ENCODE results near the gene GPA33.

Gene GPA33

DNA sequence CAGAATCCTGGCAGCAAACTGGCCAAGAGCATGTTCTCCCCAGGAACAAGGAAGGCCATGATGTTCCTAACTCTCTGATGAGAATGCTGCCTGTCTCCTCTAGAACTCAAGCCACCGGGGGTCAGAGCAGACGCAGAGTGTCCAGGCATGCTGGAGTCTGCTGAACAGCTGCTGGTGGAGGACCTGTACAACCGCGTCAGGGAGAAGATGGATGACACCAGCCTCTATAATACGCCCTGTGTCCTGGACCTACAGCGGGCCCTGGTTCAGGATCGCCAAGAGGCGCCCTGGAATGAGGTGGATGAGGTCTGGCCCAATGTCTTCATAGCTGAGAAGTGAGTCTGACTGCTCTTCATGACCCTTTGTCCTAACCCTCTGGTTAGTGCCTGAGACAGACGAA is 27.0 kb upstream of the GPA33 start:
- DNase-seq: no peak

DNA sequence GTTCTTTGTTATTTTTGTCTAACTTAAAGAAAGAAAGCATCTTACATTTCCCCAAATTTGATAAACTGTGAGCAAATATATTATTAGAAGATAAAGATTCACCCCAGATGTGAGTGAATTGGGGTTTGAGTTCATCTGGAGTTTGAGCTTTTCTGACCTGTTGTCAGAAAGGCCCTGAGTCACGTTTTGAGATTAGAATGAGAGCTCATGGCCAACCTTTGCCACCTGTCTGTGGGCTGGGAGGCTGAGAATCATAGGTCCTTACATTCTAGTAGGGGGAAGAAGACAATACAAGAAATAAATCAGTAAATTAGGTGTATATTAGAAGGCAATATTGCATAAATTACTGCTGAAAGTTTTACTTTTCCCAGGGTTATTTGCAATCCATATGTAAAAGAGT is 26.0 kb upstream of the GPA33 start:
- no peak for DNase-seq

DNA sequence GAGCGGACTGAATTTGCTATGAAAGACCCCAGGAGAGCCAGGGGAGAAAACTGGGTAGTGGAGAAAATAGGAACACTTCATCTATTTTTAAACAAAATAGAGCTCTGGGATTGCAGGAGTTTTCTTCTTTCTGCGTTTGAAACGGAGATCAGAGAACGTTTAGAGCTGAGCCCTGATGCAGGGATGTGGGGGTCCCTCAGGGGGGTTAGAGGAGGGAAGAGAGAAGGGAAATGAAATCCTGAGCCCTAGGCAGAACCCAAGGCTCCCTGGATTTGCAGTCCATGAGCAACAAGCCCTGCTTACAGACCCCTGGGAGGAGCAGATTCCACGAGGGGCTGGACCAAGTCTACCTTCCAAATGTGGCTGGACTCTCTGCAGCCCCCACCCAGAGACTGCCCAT is 25.5 kb upstream of the GPA33 start:
- DNase-seq: no peak

DNA sequence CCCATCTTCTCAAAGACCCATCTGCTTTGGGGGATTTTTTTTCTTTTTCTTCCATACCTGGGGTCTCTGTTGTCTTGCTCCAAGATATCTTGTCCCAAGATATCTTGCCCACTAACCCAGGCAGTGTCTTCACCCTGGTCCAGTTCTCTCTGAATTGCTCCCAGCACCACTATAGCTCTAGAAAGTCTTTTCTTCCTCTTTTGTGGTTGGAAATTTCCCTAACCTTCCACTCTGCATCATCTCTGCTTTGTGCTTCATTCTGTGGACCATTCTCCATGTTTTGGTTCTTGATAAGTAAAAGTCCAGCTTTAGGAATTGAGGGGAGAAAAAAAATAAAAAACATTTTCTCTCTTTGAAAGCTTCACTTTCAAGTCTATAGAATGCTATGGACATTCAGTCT is 24.5 kb upstream of the GPA33 start:
- no peak for DNase-seq

DNA sequence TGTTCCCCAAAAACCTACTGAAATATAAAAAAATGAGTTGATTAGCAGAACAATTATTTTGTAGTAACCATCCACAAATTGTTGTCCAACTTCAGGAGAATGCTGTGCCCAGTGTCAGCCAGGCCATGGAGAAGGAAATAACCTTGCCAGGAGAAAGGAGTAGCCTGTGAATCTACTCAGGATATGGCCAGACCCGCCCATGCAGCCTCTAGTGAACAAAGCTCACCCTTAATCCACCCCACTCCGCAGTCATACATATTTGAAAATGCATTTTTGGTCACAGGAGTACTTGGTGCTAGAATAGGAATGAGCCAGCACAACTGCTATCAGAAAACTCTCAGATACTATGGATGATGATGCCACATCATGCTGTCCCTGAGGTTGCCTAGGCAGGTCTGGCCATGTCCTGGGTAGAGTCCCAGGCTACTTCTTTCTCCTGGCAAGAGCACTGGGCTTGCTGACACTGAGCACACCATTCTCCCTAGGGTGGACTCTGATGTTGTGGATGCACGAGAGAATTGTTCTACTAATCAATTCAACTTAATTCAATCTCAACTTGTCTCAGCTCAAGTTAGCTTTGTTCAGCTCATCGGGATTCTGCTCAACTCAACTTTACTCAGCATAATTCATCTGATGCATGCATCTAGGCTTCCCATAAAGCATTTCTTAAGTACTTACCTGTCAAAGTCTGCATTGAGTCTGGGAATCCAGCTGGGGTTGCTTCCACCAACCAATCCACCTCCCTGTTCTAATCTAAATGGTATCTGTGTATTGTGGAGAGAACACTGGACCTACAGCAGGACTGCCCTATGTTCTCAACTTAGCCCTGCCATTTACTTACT is 21.9 kb upstream of the GPA33 start:
- DNase-seq: no peak

DNA sequence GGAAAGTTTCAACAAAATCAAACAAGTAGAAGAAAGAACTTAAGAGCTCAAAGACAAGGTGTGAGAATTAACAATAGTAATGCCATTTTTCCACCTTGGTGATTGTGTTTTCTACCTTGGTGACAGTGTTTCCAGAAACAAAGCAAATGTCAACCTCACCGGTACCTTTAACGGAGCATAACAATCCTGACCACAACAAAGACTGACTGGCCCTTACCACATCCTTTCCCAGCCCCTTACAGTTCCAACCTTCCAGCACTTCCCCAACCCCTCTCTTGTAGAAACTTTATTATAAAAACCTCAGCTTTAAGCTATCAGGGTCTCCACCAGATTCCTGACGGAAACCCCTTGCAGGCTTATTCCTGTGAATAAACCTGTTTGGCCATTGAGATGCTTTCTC is 20.4 kb upstream of the GPA33 start:
- no peak for DNase-seq

DNA sequence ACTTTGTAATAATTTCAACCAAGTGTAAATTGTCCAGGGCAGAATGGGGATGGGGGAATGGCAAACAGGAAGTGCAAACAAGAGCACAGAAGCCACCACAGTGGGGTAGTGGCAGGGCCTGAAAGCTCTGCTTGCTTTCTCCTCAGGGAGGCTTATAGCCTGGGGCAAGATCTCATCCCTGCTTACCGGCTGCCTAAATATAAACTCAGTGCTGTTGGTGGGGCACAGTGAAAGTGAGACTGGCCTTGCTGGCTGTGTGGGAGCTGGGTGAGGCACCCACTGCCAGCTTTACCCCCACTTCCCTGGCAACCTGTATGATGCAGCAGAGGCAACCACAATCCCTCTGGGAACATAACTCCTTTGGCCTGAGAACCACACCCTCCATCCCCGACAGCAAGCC is 18.9 kb upstream of the GPA33 start:
- DNase-seq: no peak

DNA sequence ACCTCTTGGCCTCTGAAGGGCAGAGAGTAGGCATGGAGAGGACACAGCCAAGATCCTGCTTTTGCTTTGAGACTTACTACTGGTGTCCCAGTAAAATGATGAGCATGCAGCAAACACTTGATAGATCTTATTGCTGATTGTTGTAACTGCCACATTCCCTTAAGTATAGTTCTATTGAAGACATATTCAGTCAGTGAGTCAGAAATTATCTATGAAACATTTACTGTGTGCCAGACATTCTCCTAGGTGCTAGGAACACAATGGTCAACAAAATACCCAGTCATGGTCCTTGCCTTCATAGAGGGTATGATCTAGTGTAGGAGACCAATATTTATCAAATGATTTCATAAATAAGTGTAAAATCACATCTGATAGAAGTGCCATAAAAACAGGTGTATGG is 17.3 kb upstream of the GPA33 start:
- no peak for DNase-seq

DNA sequence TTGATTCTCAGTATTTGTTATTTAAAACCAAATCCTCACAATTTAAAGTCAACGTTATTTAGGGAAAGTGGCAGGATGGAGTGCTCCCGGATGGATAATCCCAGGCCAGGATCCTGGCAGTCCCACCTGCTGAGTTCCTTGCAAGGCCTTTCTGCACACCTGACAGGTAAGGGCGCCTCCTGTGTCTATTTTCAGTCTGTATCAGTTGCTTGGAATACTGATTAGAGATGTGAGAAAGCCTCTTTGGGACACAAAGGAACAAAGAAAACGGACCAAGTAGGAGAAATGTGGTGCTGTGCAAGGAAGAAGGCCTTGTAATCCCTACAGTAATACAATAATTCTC is 15.9 kb upstream of the GPA33 start:
- DNase-seq: no peak

DNA sequence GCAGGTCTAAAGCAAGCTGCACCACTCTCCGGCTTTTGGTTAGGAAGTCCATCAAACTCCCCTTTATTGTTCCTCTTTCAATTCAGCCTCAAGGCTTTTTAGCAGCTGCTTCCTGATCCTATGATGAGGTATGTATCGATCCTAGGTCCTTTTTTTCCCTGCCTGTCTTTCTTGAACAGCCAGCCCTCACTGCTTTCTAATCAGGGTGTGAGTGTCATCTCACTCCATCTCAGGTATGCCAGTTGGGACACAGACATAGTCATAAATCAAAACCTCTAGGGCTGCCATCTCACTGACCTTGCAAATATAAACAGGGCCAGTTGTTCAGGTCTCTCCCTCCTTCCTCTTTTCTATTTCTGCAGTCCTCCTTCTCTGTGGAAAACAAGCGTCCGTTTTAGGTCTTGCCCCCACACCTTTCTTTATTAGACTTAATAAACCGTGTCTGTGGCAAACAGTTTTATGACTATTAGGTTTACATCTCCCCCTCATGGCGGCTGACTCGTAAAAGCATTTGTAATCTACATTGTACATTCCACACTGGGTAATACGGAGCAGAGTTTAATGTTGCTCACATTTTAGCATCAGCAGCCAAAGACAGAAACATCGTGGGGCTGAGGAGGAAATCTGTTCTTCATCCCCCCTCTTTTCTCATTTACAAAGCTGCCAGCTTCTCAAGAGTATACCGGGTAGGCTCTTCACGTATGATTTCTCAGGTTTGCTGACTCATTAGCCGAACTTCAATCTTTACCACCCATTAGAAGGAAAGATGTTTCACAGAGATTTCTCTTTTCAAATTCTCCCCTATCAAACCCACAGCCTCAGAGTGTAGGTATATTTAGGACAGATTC is 15.3 kb upstream of the GPA33 start:
- DNase-seq: no peak

DNA sequence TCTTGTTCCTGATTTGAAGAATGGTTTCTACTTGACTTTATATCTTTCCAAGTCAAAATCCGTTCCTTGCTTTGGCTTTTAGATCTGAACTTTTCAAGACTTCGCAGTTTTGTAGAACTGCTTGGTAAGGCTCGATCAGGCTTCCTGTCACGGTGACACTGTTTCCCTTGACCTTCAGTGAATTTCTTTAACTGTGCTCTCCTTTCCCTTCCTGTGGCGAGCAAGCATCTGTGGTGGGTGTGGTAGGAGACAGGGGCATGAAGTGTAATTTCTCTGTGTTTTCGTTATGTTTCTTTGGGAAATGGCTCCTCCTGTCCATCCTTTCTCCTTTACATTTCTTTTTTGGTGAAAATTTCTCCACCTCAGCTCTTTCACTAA is 14.1 kb upstream of the GPA33 start:
- no peak for DNase-seq

DNA sequence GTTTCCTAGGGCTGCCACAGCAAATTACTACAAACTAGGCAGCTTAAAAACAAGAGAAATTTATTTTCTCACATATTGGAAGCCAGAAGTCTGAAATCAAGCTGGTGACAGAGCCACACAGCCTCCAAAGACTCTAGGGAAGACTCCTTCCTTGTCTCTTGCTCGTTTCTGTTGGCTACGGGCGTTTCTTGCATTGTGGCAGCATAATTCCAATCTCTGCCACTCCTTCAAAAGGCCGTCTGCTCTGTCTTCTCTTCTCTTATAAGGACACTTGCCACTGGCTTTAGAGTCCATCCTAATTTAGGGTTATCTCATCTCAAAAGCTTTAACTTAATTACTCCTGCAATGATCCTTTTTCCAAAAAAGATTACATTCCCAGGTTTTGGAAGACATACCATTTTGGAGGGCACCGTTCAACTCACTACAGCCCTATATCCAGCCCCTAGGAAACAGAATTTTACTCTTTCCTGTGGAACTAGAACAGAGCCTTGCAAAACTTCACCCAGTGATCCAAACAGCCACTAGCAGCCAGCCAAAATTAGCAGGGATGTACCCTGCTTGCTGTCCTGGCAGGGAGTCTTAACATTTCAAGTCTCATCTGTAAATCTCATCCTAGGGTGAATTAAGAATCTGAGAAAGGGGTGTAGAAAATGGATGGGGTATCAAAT is 12.9 kb upstream of the GPA33 start:
- no peak for DNase-seq

DNA sequence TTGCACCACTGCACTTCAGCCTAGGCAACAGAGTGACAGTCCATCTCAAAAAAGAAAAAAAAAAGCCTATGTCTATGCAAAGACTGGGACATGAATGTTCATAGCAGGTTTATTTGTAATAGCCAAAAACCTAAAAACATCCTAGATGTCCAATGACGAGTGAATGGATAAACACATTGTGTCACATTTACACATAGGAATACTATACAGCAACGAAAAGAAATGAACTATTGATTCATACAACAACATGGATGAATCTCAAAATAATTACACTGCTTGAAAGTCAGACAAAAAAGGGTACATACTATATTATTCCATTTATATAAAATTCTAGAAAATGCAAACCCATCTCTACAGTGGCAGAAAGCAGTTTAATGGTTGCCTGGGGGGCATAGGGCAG is 11.6 kb upstream of the GPA33 start:
- DNase-seq: no peak

DNA sequence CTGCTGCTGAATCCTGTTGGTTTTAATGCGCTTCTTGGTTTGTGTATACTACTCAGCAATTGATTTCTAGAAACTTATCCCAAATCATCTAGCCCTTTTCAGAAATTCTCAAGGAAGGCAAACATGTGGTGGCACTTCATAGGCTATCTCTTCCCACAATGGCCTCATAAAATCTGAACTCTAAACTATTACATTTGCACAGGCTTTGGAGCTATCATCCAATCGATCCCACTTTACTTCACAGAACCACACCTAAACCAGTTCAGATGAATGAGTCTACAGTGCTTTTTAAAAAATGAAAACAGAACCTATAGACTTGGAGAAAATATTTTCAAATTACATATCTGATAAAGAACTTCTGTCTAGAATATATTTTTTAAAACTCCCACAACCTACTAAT is 10.6 kb upstream of the GPA33 start:
- no peak for DNase-seq

DNA sequence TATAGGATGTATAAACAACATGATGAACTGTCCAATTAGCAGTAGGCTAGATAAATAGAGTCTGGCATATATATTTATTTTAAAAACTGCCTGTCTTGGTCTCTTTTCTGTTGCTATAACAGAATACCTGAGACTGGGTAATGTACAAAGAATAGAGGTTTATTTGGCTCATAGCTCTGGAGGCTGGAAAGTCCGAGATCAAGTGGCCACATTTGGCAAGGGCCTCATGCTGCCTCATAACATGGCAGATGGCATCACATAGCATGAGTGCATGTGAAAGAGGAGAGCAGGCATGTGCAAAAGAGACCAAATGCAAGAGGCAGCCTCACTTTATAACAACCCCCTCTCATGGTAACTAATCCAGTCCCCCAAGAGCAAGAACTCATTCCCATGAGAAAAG is 9.7 kb upstream of the GPA33 start:
- no peak for DNase-seq

DNA sequence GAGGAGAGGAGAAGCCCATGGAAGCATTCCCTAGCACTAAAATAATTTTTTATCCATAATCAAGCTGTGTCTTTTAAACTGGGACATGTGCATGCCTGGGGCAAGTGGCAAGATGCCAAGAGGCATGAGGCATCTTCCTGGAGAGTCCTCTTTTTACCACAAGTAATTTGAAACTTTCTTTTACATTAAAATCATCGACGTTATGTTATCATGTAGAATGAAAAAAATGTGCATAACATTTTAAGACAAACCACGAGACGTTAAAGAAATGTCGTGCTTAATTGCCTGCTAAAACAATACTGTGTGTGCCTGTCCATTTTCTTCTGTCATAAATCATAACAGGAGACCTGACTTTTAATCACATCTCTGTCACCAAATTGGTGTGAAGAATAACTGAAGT is 5.2 kb upstream of the GPA33 start:
- peak; percentile 18 for DNase-seq

DNA sequence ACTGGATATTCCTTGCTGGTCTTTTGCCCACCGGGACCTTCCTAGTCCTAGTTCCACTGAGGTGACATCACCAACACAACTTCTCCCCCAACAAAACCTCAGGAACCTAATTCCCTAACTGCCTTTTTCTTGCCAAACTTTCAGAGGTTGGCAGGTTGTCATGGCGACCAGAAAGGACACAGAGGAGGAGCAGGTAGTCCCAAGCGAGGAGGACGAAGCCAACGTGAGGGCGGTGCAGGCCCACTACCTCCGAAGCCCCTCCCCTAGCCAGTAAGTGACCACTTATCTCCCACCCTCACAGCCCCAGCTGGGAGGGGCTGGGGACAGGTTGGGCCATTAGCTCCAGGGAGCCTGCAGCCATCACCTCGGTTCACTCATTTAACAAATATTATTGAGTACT is 4.5 kb upstream of the GPA33 start:
- DNase-seq: no peak

DNA sequence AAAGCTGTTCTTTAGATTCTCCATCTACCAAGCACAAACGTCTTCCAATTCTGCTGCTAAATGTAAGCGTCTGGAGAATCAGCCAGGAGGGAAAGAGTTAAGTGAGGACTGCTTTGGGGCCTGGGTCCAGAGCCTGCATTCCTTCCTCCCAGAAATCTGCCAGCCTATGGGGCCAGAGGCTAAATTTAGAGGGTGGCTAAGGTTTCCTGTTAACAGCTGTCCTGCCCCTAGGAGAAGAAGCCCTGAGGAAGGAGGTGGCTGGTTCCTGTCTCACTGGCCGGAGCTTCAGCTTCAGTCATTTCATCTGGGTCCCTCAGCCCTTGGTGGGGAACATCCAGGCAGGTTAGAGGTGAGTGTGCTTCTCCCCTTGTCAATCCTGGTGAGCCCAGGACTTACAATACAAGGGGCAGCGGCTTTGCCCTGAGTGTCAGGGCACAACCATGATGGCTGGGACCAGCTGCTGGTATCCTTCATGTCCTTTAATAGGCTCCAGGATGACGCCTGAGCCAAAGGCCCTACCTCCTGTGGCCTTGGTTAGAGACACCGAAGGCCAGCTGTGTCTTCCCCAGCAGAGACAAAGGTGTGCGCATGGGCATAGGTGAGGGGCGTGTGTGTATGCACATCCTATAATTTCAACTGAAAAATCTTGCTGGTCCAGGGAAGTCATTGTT is 3.8 kb upstream of the GPA33 start, which contains the start of gene STYXL2:
Gene STYXL2, plus strand, starts transcription at position 230 of the 671 bp plus-strand sequence. CDS start 775 bp downstream, outside the sequence.
- no peak for DNase-seq

DNA sequence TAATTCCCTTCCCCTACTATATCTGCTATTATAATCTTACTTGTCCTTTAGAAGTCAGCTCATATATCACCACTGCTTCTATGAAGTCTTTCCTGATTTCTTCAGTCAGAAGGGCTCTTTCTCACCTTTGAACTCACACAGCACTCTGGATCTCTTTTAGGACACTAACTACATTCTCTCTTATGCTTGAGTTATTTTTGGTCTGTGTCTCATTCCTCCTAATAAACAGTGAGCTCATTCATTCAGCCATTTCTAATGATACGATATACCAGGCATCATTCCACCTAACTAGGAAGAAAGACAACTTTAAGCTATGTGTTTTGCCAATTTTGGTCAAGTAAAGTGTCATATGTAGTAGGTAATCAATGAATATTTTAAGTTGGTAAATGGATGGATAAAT is 2.5 kb upstream of the GPA33 start:
- DNase-seq: no peak

DNA sequence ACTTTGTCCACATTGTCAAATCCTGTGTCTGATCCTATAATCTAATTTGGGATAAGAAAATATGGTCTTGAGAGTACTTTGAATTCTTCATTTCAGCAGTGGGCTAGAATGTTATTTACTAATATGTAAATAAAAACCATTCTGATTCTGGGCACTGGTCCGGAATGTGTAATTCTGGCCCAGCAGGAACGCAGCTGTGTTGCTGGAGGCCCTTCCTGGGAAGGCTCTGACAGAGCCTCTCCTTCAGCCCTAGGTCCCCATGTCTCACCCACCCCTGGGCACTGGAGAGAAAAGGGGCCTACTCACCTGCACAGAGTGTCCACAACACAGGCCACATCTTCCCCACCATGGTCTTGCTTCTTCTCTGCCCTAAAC is 251 bp downstream of the GPA33 start:
- no peak for DNase-seq

DNA sequence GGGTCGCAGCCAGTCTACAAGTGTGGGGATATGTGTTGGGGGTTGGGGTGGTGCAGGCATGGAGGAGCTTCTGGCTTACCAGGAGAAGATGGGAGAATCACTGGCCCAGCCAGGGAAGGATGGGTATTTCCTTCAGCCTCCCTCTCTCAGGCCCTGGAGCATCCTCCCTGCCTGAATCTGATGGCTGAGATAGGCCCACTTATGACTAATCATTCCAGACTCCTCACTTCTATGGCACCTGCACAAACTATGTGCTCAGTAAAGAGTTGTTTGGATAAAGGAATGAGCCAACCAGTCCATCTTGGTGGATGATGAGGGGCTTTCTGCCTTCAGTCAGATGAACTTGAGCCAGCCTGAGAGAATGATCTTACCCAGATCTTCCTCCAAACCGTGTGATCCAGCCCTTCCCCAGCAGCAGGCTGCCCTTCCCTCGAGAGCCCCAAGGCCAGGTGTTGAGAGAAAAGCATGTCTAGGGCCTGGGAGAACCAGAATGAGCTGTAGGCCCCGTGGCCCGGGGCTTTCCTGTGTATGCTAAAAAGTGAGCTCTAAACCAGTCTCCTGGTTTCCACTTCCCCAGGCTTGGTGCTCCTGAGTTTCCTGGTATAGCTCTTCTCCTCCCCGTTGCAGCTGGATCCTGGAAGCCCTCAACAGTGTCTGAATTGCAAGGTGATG is 1.3 kb downstream of the GPA33 start:
- no peak for DNase-seq

DNA sequence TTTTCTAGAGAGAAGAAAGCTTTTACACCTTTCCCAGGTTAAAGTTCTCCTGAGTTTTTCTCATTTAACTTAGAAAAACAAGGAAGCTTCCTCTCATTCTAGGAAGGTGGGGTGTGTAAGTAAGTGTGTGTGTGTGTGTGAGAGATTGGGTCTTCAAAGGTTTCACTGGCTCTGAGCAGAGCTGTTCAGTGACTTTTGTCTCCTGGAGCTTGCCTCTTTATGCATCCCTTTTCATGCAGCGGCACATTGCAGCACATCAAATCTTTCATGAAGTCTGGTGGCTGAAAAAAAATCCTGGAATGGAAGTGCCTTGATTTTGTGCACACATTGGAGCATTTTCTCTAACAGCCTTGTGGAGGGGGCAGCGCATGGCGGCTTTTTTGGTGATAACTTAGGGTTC is 3.4 kb downstream of the GPA33 start:
- DNase-seq: no peak

DNA sequence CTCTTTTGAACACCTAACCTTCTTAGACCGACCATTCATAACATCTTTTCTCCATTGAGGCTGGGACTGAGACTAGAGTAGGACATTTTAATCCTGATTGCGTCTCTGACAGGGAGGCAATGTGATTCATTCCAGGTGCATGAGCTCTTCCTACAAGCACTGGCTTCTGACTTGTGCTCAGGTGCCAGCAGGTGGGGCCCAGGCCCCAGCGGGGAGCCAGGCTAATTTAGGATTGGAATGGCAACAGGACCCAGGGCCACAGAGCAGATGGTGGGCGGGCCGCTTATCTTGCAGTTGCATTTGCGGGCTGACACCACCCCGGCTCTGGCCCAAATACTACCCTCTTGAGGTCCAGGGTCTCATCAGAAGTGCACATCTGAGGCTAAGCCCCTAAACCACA is 4.1 kb downstream of the GPA33 start:
- no peak for DNase-seq
